ENCODE results near the gene ATP10D. TPM values are rescaled to one million over a fixed set of nuclear protein-coding genes. Genes with fewer than 3 reads are reported as not detected.
"Not testable (repeated sequence)": the region's sequence is repeated elsewhere in the genome, so short reads cannot be mapped to it uniquely, and the experiment has no call there.

ATP10D gene
- total RNA-seq, 4 donors from 2014 or later: 32.4 to 65.6 (median 39.3) TPM

- peak in 1 of 2 donors; percentile 17 for DNase-seq (ENCODE audit: low spot score in 2 of 2)
- intact Hi-C loops (cut with DNase I; ENCODE audit: low total_unique reads): no loop called here
- TF ChIP-seq CTCF (IDR thresholded peaks at IDR 0.05) (no peak), POLR2A (IDR thresholded peaks at IDR 0.05) (no peak)
- no peak overlapping the region for H3K4me3 ChIP-seq (ENCODE audit: low read depth, poor library complexity, severe bottlenecking)
- 63% methylated on average over 5 of the region's 5 CpGs for WGBS, 2 donors
Observed at GRCh38 chr4:47525154-47525819, 40.2 kb downstream of the ATP10D start.

DNA sequence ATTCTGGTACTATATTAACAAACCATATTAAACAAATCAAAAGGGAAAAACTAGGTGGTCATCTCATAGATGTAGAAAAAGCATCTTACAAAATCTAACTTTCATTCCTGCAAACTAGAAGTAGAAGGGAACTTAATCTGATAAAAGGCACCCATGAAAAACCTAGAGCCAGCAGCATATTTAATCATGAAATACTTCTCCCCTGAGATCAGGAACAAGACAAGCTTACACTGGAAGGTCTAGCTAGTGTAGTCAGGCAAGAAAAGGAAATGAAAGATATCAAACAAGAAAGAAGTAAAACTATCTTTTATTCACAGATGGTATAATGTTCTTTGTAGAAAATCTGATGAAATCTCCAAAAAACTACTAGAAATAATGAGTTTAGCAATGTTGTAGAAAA lies 41.2 kb downstream of the ATP10D start:
- intact Hi-C loops (cut with DNase I; ENCODE audit: low total_unique reads): no loop called here
- TF ChIP-seq POLR2A (IDR thresholded peaks at IDR 0.05) (no peak), CTCF (IDR thresholded peaks at IDR 0.05) (no peak)
- DNase-seq (ENCODE audit: low spot score in 2 of 2): no peak
- no peak overlapping the region for H3K4me3 ChIP-seq (ENCODE audit: low read depth, poor library complexity, severe bottlenecking)

GRCh38 chr4:47528646-47529045 lies 43.6 kb downstream of the ATP10D start:
- WGBS, 2 donors: 87% methylated on average over 3 of the region's 3 CpGs
- H3K4me3 ChIP-seq (ENCODE audit: low read depth, poor library complexity, severe bottlenecking); intact Hi-C loops (cut with DNase I; ENCODE audit: low total_unique reads); DNase-seq (ENCODE audit: low spot score in 2 of 2): not testable (repeated sequence)

GRCh38 chr4:47530801-47531200 lies 45.7 kb downstream of the ATP10D start:
- TF ChIP-seq POLR2A (IDR thresholded peaks at IDR 0.05): no peak
- TF ChIP-seq CTCF (IDR thresholded peaks at IDR 0.05): no peak
- WGBS, 2 donors: 100% methylated on average over 1 of the region's 1 CpG

DNA sequence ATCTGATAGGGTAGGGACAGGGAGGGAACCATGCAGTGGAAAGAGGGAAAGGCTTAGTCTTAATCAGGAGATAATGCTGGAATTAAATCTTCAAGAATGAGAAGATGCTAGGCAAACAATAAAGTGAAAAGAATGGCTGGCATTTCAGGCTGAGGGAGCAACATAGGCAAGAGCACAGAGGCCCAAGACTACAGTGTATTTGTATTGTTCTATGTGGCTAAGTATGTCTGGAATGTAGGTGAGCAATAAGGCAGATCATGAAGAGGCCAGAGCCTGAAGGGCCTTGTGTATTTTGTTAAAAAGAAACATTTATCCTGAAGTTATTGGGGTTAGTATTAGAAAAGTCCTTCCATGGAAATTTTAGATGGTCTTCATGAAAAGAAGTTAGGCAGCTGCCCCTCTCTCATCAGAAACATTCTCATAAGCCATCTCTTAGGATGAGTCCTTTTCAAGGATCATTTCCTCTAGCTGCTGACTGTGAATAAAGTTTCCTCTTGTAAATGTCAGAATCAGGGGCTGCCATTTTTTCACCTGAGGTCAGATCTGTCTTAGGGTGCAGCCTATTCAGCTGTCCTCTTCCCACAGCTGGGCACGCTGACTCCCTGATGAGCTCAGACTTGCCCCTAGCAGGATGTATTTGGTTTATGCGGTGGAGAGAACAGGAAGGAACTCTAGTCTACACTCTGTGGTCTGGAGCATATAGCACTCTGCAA lies 46.3 kb downstream of the ATP10D start:
- 23 to 31% methylated on average over 2 of the region's 2 CpGs for WGBS, 2 donors

More at GRCh38 chr4:47530801-47531200, 45.7 kb downstream of the ATP10D start:
- no peak overlapping the region for H3K4me3 ChIP-seq (ENCODE audit: low read depth, poor library complexity, severe bottlenecking)
- intact Hi-C loops (cut with DNase I; ENCODE audit: low total_unique reads): no loop called here
- no peak for DNase-seq (ENCODE audit: low spot score in 2 of 2)

More for the DNA sequence above, 46.3 kb downstream of the ATP10D start:
- intact Hi-C loops (cut with DNase I; ENCODE audit: low total_unique reads): no loop called here
- DNase-seq (ENCODE audit: low spot score in 2 of 2): peak in 1 of 2 donors; percentile 18
- TF ChIP-seq CTCF (IDR thresholded peaks at IDR 0.05) (no peak), POLR2A (IDR thresholded peaks at IDR 0.05) (no peak)
- H3K4me3 ChIP-seq (ENCODE audit: low read depth, poor library complexity, severe bottlenecking): no peak overlapping the region

Data from lower leg skin (tissue), 4 donors.